SH-SY5Y (cell line): ENCODE results near the gene SMAP2.

Source experiments
- GATA2 ChIP-seq: IDR thresholded peaks from 2 replicates; pipeline ENCODE4 v1.6.1; 2011; ENCODE audit warnings: mild to moderate bottlenecking, low read depth, low read length
- GATA3 ChIP-seq: IDR thresholded peaks from 2 replicates; pipeline ENCODE4 v1.6.1; 2011; ENCODE audit warnings: low read depth, mild to moderate bottlenecking, low read length, moderate library complexity

GRCh38 chr1:40362199-40362598 lies 11.3 kb upstream of the SMAP2 start:
- TF ChIP-seq GATA2: no peak
- TF ChIP-seq GATA3: no peak
